Astrocyte (in vitro differentiated cells and primary cell): Measurements from ENCODE around the gene GCDH.

Source experiments
- CTCF ChIP-seq: IDR thresholded peaks from 2 replicates; pipeline ENCODE4 v1.5.1; 2011; ENCODE audit warnings: low read depth, mild to moderate bottlenecking, inconsistent platforms, low read length, moderate library complexity; ENCODE audit not compliant: insufficient read depth
- EZH2 ChIP-seq: IDR thresholded peaks from 2 replicates; pipeline ENCODE4 v1.6.1; 2012; ENCODE audit warnings: mild to moderate bottlenecking, low read length, inconsistent platforms; ENCODE audit not compliant: insufficient read depth

GRCh38 chr19:12884202-12884601, 6.8 kb upstream of the GCDH start:
- TF ChIP-seq EZH2 = no peak
- TF ChIP-seq CTCF = no peak
